ENCODE data around the gene TPRX1.
"Not testable (repeated sequence)": the region's sequence is repeated elsewhere in the genome, so short reads cannot be mapped to it uniquely, and the experiment has no call there.

The TPRX1 gene, protein sequence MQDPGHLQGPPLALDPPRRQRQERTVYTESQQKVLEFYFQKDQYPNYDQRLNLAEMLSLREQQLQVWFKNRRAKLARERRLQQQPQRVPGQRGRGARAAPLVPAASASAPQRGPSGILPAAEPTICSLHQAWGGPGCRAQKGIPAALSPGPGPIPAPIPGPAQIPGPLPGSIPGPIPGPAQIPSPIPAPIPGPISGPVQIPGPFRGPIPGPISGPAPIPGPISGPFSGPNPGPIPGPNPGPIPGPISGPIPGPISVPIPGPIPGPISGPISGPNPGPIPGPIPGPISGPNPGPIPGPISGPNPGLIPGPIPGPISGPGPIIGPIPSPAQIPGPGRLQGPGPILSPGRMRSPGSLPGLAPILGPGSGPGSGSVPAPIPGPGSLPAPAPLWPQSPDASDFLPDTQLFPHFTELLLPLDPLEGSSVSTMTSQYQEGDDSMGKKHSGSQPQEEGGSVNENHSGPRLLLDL

DNA sequence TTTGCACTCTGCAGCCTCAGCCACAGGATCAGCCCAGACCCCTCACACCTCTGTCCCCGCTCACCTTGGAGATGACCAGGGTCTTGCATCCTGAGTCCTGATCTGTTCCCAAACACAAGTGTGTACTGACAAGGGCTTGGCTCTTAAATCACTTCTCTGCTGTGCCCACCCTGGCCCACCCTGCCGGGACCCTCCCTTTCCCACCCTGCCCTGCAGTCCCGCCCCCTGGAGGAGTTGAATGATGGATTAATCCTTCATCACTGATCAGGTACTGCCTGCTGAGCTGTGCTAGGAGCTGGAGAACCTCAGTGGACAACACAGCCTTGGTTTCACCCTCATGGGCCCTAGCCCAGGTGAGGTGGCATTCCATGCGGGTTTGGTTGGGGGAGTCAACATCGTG, at the start of gene TPRX1:
TPRX1 (minus strand) TSS at position 101 of the 400 bp plus-strand sequence; CDS start at position 89, 12 bp downstream.
- DNase-seq (ENCODE audit: low spot score), result not testable (repeated sequence)

DNA sequence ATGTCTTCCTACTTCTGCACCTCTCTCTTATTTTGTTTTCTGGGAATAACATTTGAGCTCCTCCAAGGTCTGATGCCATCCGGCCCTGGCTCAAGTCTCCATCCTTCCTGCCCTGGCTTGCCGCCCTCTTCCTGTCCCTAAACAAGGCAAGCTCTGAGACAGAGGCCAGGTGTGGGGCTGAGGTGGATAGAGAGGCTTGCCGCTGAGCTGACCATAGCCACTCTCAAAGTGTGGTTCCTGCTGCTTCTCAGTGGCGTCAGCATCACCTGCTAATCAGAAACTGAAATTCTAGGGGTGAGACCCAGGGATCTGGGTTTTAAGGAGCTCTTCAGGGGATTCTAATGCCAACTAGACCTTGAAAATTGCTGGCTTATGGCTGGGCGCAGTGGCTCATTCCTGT, 48.7 kb upstream of the TPRX1 start:
- TF ChIP-seq, protein P1, sequence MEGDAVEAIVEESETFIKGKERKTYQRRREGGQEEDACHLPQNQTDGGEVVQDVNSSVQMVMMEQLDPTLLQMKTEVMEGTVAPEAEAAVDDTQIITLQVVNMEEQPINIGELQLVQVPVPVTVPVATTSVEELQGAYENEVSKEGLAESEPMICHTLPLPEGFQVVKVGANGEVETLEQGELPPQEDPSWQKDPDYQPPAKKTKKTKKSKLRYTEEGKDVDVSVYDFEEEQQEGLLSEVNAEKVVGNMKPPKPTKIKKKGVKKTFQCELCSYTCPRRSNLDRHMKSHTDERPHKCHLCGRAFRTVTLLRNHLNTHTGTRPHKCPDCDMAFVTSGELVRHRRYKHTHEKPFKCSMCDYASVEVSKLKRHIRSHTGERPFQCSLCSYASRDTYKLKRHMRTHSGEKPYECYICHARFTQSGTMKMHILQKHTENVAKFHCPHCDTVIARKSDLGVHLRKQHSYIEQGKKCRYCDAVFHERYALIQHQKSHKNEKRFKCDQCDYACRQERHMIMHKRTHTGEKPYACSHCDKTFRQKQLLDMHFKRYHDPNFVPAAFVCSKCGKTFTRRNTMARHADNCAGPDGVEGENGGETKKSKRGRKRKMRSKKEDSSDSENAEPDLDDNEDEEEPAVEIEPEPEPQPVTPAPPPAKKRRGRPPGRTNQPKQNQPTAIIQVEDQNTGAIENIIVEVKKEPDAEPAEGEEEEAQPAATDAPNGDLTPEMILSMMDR (IDR thresholded peaks at IDR 0.05; ENCODE audit: extremely low read depth, missing control alignments), result no peak
- DNase-seq (ENCODE audit: low spot score), result no peak

DNA sequence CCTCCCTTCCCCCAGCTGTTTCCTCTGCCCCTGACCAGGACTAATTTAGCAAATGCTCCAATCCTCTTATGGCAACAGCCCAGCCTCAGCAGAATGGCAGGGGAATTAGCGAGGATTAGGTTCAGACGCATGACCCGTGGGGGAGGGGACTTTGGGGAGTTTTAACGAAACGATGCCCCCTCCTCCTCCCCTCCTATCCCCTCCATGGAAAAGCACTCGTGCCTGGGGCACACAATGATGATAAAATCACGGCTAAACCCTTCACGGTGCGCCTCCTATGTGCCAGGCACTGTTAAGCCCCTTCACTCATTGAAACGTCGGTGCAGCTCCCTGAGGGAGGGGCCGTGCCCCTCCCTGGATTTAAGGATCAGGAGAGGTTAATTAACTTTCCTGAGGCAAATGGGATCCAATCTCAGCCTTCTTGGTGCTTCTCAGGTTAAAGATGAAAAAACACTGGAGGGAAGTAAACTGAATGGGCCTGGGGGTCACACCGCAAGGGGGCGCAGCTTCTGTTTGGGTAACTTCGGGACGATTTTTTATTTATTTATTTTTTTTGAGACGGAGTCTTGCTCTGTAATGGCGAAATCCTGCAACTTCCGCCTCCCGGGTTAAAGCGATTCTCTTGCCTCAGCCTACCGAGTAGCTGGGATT, 44.6 kb upstream of the TPRX1 start:
- DNase-seq (ENCODE audit: low spot score), result no peak
- TF ChIP-seq, protein P1 (IDR thresholded peaks at IDR 0.05; ENCODE audit: extremely low read depth, missing control alignments), result peak; percentile 16

DNA sequence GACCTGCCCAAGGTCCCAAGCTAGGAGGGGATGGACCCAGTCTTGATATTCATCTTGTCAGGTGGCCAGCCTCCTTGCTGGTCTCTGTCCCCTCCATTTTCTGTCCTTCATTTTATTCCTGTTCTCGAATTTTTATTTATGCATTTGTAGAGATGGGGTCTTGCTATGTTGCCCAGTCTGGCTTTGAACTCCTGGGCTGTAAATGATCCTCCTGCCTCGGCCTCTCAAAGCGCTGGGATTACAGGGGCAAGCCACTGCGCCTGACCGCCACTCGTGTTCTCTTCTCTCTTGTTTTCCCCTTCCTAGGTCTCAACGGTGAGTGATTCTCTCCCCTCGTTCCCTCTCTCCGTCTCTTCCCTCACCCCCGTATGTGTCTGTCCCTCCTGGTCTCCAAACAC, 44.1 kb upstream of the TPRX1 start:
- TF ChIP-seq, protein P1 (IDR thresholded peaks at IDR 0.05; ENCODE audit: extremely low read depth, missing control alignments), result no peak
- DNase-seq (ENCODE audit: low spot score), result no peak

DNA sequence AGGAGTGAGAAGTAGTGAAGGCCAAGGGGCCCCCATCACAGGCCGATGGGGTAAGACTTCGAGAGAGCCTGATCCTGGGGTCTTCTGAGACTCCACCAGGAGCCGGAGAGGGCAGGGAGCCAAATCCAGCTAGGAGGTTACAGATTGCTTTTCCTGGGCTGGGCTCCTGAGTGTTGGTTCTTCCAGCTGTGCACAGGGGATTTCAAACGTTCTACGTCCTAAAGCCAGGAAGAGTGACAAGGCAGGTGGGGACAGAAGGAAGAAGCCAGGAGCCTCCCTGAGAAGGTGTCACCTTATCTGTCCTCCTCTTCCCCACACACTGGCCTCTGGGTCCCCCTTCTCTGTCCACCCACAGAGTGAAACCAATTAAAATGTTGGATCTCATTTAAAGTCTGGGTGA, 38.6 kb upstream of the TPRX1 start:
- no peak for DNase-seq (ENCODE audit: low spot score)

DNA sequence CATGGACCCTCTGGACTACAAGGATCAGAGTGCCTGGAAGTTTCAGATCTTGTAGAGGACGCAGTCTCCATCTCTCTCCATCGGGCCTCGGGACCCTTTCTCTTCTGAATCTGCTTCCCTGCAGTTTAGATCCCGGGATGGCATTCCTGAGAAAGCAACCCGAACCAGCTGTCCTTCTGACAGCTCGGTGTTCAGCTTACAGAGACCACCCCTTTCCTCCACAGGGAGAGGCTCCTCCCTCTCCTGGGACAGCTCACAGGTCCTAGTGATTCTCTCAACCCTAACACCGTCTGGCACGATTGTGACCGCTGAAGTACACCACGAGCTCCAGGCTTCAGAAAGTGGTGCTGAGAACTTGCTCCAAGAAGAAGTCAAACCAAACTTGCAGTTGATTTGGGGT, 35.6 kb upstream of the TPRX1 start:
- no peak for DNase-seq (ENCODE audit: low spot score)
- TF ChIP-seq, protein P1 (IDR thresholded peaks at IDR 0.05; ENCODE audit: extremely low read depth, missing control alignments), result no peak

More for the DNA sequence above, 38.6 kb upstream of the TPRX1 start:
- TF ChIP-seq, protein P1 (IDR thresholded peaks at IDR 0.05; ENCODE audit: extremely low read depth, missing control alignments), result no peak

DNA sequence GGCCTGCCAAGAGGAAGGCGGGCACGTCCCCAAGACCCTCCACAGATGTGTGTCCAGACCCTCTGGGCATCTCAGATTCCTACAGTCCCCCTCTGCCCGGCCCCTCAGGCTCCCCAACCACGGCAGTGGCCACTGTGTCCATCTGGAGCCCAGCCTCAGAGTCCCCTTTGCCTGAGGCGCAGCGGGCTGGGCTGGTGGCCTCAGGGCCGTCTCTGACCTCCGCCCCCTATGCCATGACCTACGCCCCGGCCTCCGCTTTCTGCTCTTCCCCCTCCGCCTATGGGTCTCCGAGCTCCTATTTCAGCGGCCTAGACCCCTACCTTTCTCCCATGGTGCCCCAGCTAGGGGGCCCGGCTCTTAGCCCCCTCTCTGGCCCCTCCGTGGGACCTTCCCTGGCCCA, 35.1 kb upstream of the TPRX1 start:
- TF ChIP-seq, protein P1 (IDR thresholded peaks at IDR 0.05; ENCODE audit: extremely low read depth, missing control alignments), result no peak
- DNase-seq (ENCODE audit: low spot score), result no peak

Data from GM20000 (cell line).